ENCODE results near the gene TMEM150C.

DNA sequence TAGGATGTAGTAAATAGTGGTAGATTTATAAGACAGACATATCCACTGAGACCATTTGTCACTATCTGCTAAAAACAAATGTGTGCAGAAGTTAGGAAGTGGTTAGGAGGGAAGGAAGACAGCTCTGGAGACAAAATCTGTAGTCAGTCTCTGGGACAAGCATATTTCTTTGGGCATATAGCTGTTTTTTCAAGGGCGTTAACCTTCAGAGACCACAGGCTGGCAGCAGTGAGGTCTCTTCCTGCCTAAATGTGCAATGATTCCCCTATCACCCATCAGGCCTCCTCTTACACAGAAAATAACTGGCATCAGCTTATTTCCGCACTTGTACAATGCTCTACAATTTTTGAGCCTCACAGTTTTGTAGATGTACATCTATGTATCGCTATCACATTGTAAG is 6.5 kb downstream of the TMEM150C start:
- TF ChIP-seq, protein P1, sequence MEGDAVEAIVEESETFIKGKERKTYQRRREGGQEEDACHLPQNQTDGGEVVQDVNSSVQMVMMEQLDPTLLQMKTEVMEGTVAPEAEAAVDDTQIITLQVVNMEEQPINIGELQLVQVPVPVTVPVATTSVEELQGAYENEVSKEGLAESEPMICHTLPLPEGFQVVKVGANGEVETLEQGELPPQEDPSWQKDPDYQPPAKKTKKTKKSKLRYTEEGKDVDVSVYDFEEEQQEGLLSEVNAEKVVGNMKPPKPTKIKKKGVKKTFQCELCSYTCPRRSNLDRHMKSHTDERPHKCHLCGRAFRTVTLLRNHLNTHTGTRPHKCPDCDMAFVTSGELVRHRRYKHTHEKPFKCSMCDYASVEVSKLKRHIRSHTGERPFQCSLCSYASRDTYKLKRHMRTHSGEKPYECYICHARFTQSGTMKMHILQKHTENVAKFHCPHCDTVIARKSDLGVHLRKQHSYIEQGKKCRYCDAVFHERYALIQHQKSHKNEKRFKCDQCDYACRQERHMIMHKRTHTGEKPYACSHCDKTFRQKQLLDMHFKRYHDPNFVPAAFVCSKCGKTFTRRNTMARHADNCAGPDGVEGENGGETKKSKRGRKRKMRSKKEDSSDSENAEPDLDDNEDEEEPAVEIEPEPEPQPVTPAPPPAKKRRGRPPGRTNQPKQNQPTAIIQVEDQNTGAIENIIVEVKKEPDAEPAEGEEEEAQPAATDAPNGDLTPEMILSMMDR (IDR thresholded peaks at IDR 0.05; ENCODE audit: insufficient read depth, low read depth, low read length) = no peak
- TF ChIP-seq EZH2 (IDR thresholded peaks at IDR 0.05; ENCODE audit: insufficient read depth, low read length) = no peak
